ENCODE data around the gene DDX50.

DNA sequence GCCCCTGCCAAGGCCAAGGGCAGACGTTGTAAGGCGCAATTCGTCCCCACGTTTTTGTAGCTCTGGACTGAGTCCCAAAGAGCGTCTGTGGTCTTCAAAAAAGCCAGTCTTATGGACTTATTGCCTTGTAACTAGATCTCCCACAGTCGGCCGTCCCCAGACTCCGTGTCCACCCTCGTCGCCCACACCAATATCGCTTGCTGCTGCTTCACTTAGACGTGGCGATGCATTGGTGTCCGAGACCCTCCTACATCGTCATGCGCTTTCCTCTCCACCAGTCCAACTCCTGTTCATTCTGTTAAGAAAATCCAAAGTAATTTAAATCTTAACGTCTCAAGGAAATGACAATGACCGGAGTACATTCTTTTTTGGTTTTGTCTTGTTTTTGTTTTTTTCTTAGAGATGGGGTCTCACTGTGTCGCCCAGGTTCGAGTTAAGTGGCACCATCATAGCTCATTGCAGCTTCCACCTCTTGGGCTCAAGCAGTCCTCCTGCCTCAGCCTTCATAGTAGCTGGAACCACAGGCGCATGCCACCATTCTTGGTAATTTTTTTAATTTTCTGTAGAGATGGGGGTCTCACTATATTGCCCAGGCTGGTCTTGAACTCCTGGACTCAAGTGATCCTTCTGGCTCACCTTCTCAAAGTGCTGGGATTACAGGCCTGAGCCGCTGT is 88.3 kb downstream of the DDX50 start:
- TF ChIP-seq, protein P1, sequence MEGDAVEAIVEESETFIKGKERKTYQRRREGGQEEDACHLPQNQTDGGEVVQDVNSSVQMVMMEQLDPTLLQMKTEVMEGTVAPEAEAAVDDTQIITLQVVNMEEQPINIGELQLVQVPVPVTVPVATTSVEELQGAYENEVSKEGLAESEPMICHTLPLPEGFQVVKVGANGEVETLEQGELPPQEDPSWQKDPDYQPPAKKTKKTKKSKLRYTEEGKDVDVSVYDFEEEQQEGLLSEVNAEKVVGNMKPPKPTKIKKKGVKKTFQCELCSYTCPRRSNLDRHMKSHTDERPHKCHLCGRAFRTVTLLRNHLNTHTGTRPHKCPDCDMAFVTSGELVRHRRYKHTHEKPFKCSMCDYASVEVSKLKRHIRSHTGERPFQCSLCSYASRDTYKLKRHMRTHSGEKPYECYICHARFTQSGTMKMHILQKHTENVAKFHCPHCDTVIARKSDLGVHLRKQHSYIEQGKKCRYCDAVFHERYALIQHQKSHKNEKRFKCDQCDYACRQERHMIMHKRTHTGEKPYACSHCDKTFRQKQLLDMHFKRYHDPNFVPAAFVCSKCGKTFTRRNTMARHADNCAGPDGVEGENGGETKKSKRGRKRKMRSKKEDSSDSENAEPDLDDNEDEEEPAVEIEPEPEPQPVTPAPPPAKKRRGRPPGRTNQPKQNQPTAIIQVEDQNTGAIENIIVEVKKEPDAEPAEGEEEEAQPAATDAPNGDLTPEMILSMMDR (IDR thresholded peaks at IDR 0.05; ENCODE audit: insufficient read depth, low read length, poor library complexity, severe bottlenecking), result no peak
- TF ChIP-seq EZH2phosphoT487 (conservative IDR thresholded peaks at IDR 0.05; ENCODE audit: low read length), result no peak
